Measurements from ENCODE around the gene PTGES2. TPM values are rescaled to one million over a fixed set of nuclear protein-coding genes. Genes with fewer than 3 reads are reported as not detected.

PTGES2 gene
- total RNA-seq, 1 donor from 2014 or later: 101 TPM

DNA sequence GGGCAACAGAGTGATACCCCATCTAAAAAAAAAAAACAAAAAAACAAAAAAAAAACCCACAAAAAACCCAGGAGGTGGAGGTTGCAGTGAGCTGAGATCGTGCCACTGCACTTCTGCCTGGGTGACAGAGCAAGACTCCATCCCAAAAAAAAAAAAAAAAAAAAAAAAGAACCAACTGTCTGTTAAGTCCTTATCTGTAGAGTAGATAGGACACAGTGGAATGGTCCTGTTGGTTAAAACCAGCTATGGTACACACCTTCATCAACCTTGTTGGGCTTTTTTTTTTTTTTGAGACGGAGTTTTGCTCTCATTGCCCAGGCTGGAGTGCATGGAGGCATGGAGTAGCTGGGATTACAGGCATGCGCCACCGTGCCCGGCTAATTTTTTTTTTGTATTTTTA lies 47.3 kb downstream of the PTGES2 start:
- no peak for DNase-seq (ENCODE audit: extremely low spot score in 2 of 2)
- TF ChIP-seq POLR2AphosphoS5 (IDR thresholded peaks at IDR 0.05; ENCODE audit: insufficient read depth in 1 of 2, low read depth in 1 of 2) (no peak), POLR2A (IDR thresholded peaks at IDR 0.05) (no peak)
- TF ChIP-seq, protein P1, sequence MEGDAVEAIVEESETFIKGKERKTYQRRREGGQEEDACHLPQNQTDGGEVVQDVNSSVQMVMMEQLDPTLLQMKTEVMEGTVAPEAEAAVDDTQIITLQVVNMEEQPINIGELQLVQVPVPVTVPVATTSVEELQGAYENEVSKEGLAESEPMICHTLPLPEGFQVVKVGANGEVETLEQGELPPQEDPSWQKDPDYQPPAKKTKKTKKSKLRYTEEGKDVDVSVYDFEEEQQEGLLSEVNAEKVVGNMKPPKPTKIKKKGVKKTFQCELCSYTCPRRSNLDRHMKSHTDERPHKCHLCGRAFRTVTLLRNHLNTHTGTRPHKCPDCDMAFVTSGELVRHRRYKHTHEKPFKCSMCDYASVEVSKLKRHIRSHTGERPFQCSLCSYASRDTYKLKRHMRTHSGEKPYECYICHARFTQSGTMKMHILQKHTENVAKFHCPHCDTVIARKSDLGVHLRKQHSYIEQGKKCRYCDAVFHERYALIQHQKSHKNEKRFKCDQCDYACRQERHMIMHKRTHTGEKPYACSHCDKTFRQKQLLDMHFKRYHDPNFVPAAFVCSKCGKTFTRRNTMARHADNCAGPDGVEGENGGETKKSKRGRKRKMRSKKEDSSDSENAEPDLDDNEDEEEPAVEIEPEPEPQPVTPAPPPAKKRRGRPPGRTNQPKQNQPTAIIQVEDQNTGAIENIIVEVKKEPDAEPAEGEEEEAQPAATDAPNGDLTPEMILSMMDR (IDR thresholded peaks at IDR 0.05): no peak
- Histone ChIP-seq H3K27ac (peak overlapping the region; percentile 85), H3K36me3 (no peaks in the 10 kb centered on the region), H3K4me3 (no peak overlapping the region), H3K27me3 (no peaks in the 10 kb centered on the region), H3K9me3 (no peaks in the 10 kb centered on the region), H3K4me1 (peaks cover 96% of the 10 kb centered on the region)
- intact Hi-C loops (cut with DNase I): no loop called here

DNA sequence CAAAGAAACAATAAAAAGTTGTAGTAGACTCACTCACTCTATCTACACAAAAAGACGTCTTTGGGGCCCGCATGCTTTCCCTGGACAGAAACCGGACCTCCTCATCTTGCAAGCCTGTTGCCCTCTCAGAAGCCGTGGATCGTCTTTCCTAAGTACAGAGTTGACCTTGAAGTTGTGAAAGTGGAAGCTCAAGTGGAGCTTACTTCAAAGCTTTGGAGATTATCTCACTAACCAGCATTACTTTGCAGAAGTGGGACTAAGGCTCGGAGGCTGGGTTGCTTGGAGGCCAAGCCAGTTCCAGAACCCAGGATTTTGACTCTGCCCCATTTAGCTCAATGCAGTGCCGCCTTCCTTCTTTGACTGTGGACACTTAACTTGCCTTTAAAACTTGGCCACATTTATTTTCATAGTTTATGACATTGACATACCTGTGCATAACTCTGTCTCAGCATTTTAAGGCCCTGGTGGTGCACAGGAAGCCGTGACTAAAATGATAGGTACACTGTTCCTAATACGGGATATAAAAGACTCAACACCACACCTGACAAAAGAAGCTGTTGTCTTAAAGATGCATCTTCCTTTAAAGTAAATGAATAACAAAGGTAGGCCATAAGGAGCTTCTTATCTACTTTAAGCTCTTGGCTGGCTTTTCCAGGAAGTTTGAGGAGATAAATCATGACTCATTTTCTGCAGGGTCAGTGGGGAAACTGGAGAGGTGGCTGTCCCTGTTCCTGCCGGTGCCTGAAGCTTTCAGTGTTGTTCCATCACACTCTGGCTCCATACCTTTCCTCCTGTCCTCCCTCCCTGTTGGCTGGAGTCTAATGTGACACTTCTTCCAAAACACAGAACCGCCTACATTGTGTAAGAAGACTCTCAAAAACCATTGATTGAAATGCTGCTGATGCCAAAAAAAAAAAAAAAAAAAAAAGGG lies 48.8 kb downstream of the PTGES2 start:
- H3K9me3 ChIP-seq: no peaks in the 10 kb centered on the region
- intact Hi-C loops (cut with DNase I): no loop called here
- no peaks in the 10 kb centered on the region for H3K27me3 ChIP-seq
- no peak for DNase-seq (ENCODE audit: extremely low spot score in 2 of 2)
- peak in 1 of 2 donors; percentile 51 for TF ChIP-seq POLR2AphosphoS5 (IDR thresholded peaks at IDR 0.05; ENCODE audit: insufficient read depth in 1 of 2, low read depth in 1 of 2)
- TF ChIP-seq, protein P1 (IDR thresholded peaks at IDR 0.05): no peak
- H3K36me3 ChIP-seq: no peaks in the 10 kb centered on the region
- H3K4me3 ChIP-seq: no peak overlapping the region
- H3K27ac ChIP-seq: peak overlapping the region; percentile 85
- peaks cover 96% of the 10 kb centered on the region for H3K4me1 ChIP-seq

DNA sequence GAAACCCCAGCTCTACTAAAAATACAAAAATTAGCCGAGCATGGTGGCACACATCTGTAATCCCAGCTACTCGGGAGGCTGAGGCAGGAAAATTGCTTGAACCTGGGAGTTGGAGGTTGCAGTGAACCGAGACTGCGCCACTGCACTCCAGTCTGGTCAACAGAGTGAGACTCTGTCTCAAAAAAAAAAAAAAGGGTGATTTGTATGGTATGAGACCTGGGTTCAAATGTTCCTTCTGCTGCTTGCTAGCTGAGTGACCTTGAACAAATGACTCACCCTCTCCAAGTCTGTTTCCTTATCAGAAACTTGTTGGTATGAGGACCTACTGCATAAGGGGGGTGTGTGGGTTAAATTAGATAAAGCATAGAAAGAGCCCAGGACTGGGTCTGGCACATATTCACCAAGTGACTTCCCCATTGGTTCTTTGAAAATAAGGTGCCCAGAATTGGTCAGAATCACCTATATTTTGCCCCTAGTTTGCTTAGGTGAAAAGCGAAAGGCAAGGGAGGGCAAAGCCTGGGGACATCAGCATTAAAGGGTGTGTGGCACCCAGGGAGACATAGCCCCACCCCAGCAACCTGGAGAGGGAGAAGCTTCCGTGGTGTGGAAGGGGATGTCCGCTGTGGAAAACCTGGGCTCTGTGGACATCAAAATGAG lies 49.6 kb downstream of the PTGES2 start:
- no peak for TF ChIP-seq POLR2AphosphoS5 (IDR thresholded peaks at IDR 0.05; ENCODE audit: insufficient read depth in 1 of 2, low read depth in 1 of 2)
- no peak for TF ChIP-seq POLR2A (IDR thresholded peaks at IDR 0.05)
- TF ChIP-seq, protein P1 (IDR thresholded peaks at IDR 0.05): peak in 1 of 3 experiments; percentile 4
- Histone ChIP-seq H3K9me3 (no peaks in the 10 kb centered on the region), H3K36me3 (no peaks in the 10 kb centered on the region), H3K27me3 (no peaks in the 10 kb centered on the region), H3K27ac (peak overlapping the region; percentile 85), H3K4me1 (peaks cover 100% of the 10 kb centered on the region), H3K4me3 (no peak overlapping the region)
- DNase-seq (ENCODE audit: extremely low spot score in 2 of 2): no peak
- intact Hi-C loops (cut with DNase I): no loop called here

- no peak for DNase-seq (ENCODE audit: extremely low spot score in 2 of 2)
- intact Hi-C loops (cut with DNase I): no loop called here
- Histone ChIP-seq H3K36me3 (no peaks in the 10 kb centered on the region), H3K27ac (peak overlapping the region; percentile 99), H3K4me1 (peaks cover 74% of the 10 kb centered on the region), H3K4me3 (no peak overlapping the region), H3K27me3 (no peaks in the 10 kb centered on the region), H3K9me3 (no peaks in the 10 kb centered on the region)
- TF ChIP-seq, protein P1 (IDR thresholded peaks at IDR 0.05): no peak
- no peak for TF ChIP-seq POLR2A (IDR thresholded peaks at IDR 0.05)
- TF ChIP-seq POLR2AphosphoS5 (IDR thresholded peaks at IDR 0.05; ENCODE audit: insufficient read depth in 1 of 2, low read depth in 1 of 2): peak in 1 of 2 donors; percentile 19
Measured at GRCh38 chr9:128073253-128073886, 54.2 kb downstream of the PTGES2 start.

Data from vagina (tissue), 2 donors.